Erythroblast (primary cell): ENCODE results near the gene CERS1.

ENCODE experiments used
- GATA1 ChIP-seq: IDR thresholded peaks from 2 replicates; pipeline ENCODE4 v1.6.1; 2011; ENCODE audit warnings: low read depth, mild to moderate bottlenecking, control low read depth, low read length, moderate library complexity
- POLR2A ChIP-seq: IDR thresholded peaks from 2 replicates; pipeline ENCODE4 v1.6.1; 2011; ENCODE audit warnings: mild to moderate bottlenecking, low read length

DNA sequence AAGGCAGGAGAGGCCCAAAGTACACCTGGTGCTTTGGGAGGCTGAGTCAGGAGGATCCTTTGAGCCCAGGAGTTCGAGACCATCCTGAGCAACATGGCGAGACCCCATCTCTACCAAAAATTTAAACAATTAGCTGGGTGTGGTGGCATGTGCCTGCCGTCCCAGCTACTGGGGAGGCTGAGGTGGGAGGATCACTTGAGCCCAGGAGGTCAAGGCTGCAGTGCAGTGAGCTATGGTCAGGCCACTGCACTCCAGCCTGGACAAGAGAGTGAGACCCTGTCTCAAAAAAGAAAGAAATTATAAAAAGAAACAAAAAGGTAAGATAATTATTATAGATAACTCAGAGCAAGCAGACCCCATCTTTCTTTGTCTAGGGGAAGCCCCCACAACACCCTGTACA lies 43.2 kb upstream of the CERS1 start:
- TF ChIP-seq POLR2A: no peak
- no peak for TF ChIP-seq GATA1
